ENCODE measurements around the gene ZNF335.

ZNF335 gene

GRCh38 chr20:45940053-45940452, 31.9 kb downstream of the ZNF335 start:
- no peak overlapping the region for H3K4ac ChIP-seq (ENCODE audit: low read depth, low read length)
- no peak overlapping the region for H3K27ac ChIP-seq (ENCODE audit: low read depth, low read length)
- peaks cover 2% of the 10 kb centered on the region for H3K4me1 ChIP-seq (ENCODE audit: control insufficient read depth, low read depth, low read length)
- no peak overlapping the region for H4K5ac ChIP-seq (ENCODE audit: low read length)
- peaks cover 9% of the 10 kb centered on the region for H3K79me1 ChIP-seq (ENCODE audit: low read length)
- H2AK5ac ChIP-seq (ENCODE audit: low read length), result no peak overlapping the region
- peaks cover 25% of the 10 kb centered on the region for H3K36me3 ChIP-seq (ENCODE audit: control insufficient read depth, insufficient read depth, low read length)
- no peaks in the 10 kb centered on the region for H3K27me3 ChIP-seq (ENCODE audit: insufficient read depth, low read length, poor library complexity)
- peaks cover 7% of the 10 kb centered on the region for H3K79me2 ChIP-seq (ENCODE audit: control insufficient read depth, insufficient read depth, low read length)
- H3K23ac ChIP-seq (ENCODE audit: low read length), result no peak overlapping the region
- no peak for DNase-seq
- H3K4me3 ChIP-seq (ENCODE audit: low read length), result no peak overlapping the region
- H4K8ac ChIP-seq (ENCODE audit: low read depth, low read length), result no peak overlapping the region
- no peak overlapping the region for H3K4me2 ChIP-seq (ENCODE audit: low read length)
- WGBS (ENCODE audit: extremely low coverage, insufficient coverage, low lambda C conversion rate), result no CpG with 5 or more reads among the region's 3 CpGs
- no peak overlapping the region for H2BK5ac ChIP-seq (ENCODE audit: low read length)
- no peak overlapping the region for H3K9ac ChIP-seq (ENCODE audit: low read length)
- H3K18ac ChIP-seq (ENCODE audit: low read length), result no peak overlapping the region
- H2BK15ac ChIP-seq (replicated peaks; ENCODE audit: low read depth), result no peak overlapping the region
- H2BK120ac ChIP-seq (ENCODE audit: low read depth, low read length), result no peak overlapping the region
- H3K56ac ChIP-seq (ENCODE audit: low read length), result no peak overlapping the region

GRCh38 chr20:45938727-45939438, 33.1 kb downstream of the ZNF335 start:
- Histone ChIP-seq H3K23ac (ENCODE audit: low read length) (no peak overlapping the region), H3K4me2 (ENCODE audit: low read length) (no peak overlapping the region), H3K27me3 (ENCODE audit: insufficient read depth, low read length, poor library complexity) (no peaks in the 10 kb centered on the region), H3K4me3 (ENCODE audit: low read length) (no peak overlapping the region), H3K36me3 (ENCODE audit: control insufficient read depth, insufficient read depth, low read length) (peaks cover 15% of the 10 kb centered on the region), H3K56ac (ENCODE audit: low read length) (no peak overlapping the region), H4K8ac (ENCODE audit: low read depth, low read length) (no peak overlapping the region), H3K9ac (ENCODE audit: low read length) (no peak overlapping the region), H3K18ac (ENCODE audit: low read length) (no peak overlapping the region), H2AK5ac (ENCODE audit: low read length) (no peak overlapping the region), H3K4ac (ENCODE audit: low read depth, low read length) (no peak overlapping the region), H2BK5ac (ENCODE audit: low read length) (no peak overlapping the region), H2BK15ac (replicated peaks; ENCODE audit: low read depth) (no peak overlapping the region), H2BK120ac (ENCODE audit: low read depth, low read length) (no peak overlapping the region), H3K4me1 (ENCODE audit: control insufficient read depth, low read depth, low read length) (peaks cover 2% of the 10 kb centered on the region), H3K79me1 (ENCODE audit: low read length) (peaks cover 9% of the 10 kb centered on the region), H4K5ac (ENCODE audit: low read length) (no peak overlapping the region), H3K27ac (ENCODE audit: low read depth, low read length) (no peak overlapping the region), H3K79me2 (ENCODE audit: control insufficient read depth, insufficient read depth, low read length) (peaks cover 7% of the 10 kb centered on the region)
- no CpG with 5 or more reads among the region's 13 CpGs for WGBS (ENCODE audit: extremely low coverage, insufficient coverage, low lambda C conversion rate)
- DNase-seq, result peak; percentile 65

GRCh38 chr20:45937765-45938164, 34.2 kb downstream of the ZNF335 start:
- no CpG with 5 or more reads among the region's 2 CpGs for WGBS (ENCODE audit: extremely low coverage, insufficient coverage, low lambda C conversion rate)
- DNase-seq, result peak; percentile 16
- Histone ChIP-seq H3K27me3 (ENCODE audit: insufficient read depth, low read length, poor library complexity) (no peaks in the 10 kb centered on the region), H3K18ac (ENCODE audit: low read length) (no peak overlapping the region), H3K79me1 (ENCODE audit: low read length) (peaks cover 11% of the 10 kb centered on the region), H3K9ac (ENCODE audit: low read length) (no peak overlapping the region), H3K79me2 (ENCODE audit: control insufficient read depth, insufficient read depth, low read length) (peaks cover 7% of the 10 kb centered on the region), H3K4ac (ENCODE audit: low read depth, low read length) (no peak overlapping the region), H3K23ac (ENCODE audit: low read length) (no peak overlapping the region), H2BK15ac (replicated peaks; ENCODE audit: low read depth) (no peak overlapping the region), H4K5ac (ENCODE audit: low read length) (no peak overlapping the region), H2BK5ac (ENCODE audit: low read length) (no peak overlapping the region), H2AK5ac (ENCODE audit: low read length) (no peak overlapping the region), H3K56ac (ENCODE audit: low read length) (no peak overlapping the region), H3K4me3 (ENCODE audit: low read length) (no peak overlapping the region), H2BK120ac (ENCODE audit: low read depth, low read length) (no peak overlapping the region), H3K27ac (ENCODE audit: low read depth, low read length) (no peak overlapping the region), H3K4me1 (ENCODE audit: control insufficient read depth, low read depth, low read length) (peaks cover 5% of the 10 kb centered on the region), H3K4me2 (ENCODE audit: low read length) (no peak overlapping the region), H3K36me3 (ENCODE audit: control insufficient read depth, insufficient read depth, low read length) (peaks cover 10% of the 10 kb centered on the region), H4K8ac (ENCODE audit: low read depth, low read length) (no peak overlapping the region)

- no peak for DNase-seq
- H2BK5ac ChIP-seq (ENCODE audit: low read length), result no peak overlapping the region
- H4K8ac ChIP-seq (ENCODE audit: low read depth, low read length), result no peak overlapping the region
- peak overlapping the region; percentile 95 for H3K4me3 ChIP-seq (ENCODE audit: low read length)
- no peak overlapping the region for H3K4ac ChIP-seq (ENCODE audit: low read depth, low read length)
- no peak overlapping the region for H3K18ac ChIP-seq (ENCODE audit: low read length)
- peaks cover 7% of the 10 kb centered on the region for H3K36me3 ChIP-seq (ENCODE audit: control insufficient read depth, insufficient read depth, low read length)
- no peak overlapping the region for H3K27ac ChIP-seq (ENCODE audit: low read depth, low read length)
- H3K79me1 ChIP-seq (ENCODE audit: low read length), result peaks cover 11% of the 10 kb centered on the region
- no peak overlapping the region for H2BK15ac ChIP-seq (replicated peaks; ENCODE audit: low read depth)
- peak overlapping the region; percentile 79 for H3K4me2 ChIP-seq (ENCODE audit: low read length)
- H2BK120ac ChIP-seq (ENCODE audit: low read depth, low read length), result no peak overlapping the region
- no peak overlapping the region for H2AK5ac ChIP-seq (ENCODE audit: low read length)
- peak overlapping the region; percentile 90 for H3K56ac ChIP-seq (ENCODE audit: low read length)
- H3K4me1 ChIP-seq (ENCODE audit: control insufficient read depth, low read depth, low read length), result peaks cover 5% of the 10 kb centered on the region
- no CpG with 5 or more reads among the region's 21 CpGs for WGBS (ENCODE audit: extremely low coverage, insufficient coverage, low lambda C conversion rate)
- no peak overlapping the region for H3K23ac ChIP-seq (ENCODE audit: low read length)
- peak overlapping the region; percentile 90 for H3K9ac ChIP-seq (ENCODE audit: low read length)
- no peak overlapping the region for H4K5ac ChIP-seq (ENCODE audit: low read length)
- no peaks in the 10 kb centered on the region for H3K27me3 ChIP-seq (ENCODE audit: insufficient read depth, low read length, poor library complexity)
- peaks cover 7% of the 10 kb centered on the region for H3K79me2 ChIP-seq (ENCODE audit: control insufficient read depth, insufficient read depth, low read length)
These were observed 36.5 kb downstream of the ZNF335 start for GRCh38 chr20:45935416-45936046.

GRCh38 chr20:45934586-45935415, 37.2 kb downstream of the ZNF335 start, which contains the start of gene PCIF1:
PCIF1 (plus strand) TSS chr20:45934683; CDS start chr20:45939000, 4,317 bp downstream.
- peak; percentile 98 for DNase-seq
- WGBS (ENCODE audit: extremely low coverage, insufficient coverage, low lambda C conversion rate), result no CpG with 5 or more reads among the region's 102 CpGs
- Histone ChIP-seq H3K4me2 (ENCODE audit: low read length) (peak within 1 kb of the TSS; percentile 98), H3K4me1 (ENCODE audit: control insufficient read depth, low read depth, low read length) (peaks cover 5% of the 10 kb centered on the region), H3K56ac (ENCODE audit: low read length) (peak within 1 kb of the TSS; percentile 90), H3K4me3 (ENCODE audit: low read length) (peak within 1 kb of the TSS; percentile 95), H4K8ac (ENCODE audit: low read depth, low read length) (peak within 1 kb of the TSS; percentile 82), H3K27ac (ENCODE audit: low read depth, low read length) (peak within 1 kb of the TSS; percentile 98), H3K36me3 (ENCODE audit: control insufficient read depth, insufficient read depth, low read length) (peaks cover 7% of the 10 kb centered on the region), H2BK5ac (ENCODE audit: low read length) (peak within 1 kb of the TSS; percentile 77), H2AK5ac (ENCODE audit: low read length) (peak within 1 kb of the TSS; percentile 35), H3K27me3 (ENCODE audit: insufficient read depth, low read length, poor library complexity) (no peaks in the 10 kb centered on the region), H3K9ac (ENCODE audit: low read length) (peak within 1 kb of the TSS; percentile 90), H2BK120ac (ENCODE audit: low read depth, low read length) (peak within 1 kb of the TSS; percentile 76), H3K23ac (ENCODE audit: low read length) (peak within 1 kb of the TSS; percentile 82), H2BK15ac (replicated peaks; ENCODE audit: low read depth) (no peak within 1 kb of the TSS), H4K5ac (ENCODE audit: low read length) (no peak within 1 kb of the TSS), H3K79me2 (ENCODE audit: control insufficient read depth, insufficient read depth, low read length) (peaks cover 7% of the 10 kb centered on the region), H3K4ac (ENCODE audit: low read depth, low read length) (peak within 1 kb of the TSS; percentile 99), H3K18ac (ENCODE audit: low read length) (peak within 1 kb of the TSS; percentile 97), H3K79me1 (ENCODE audit: low read length) (peaks cover 11% of the 10 kb centered on the region)
